HG02943 (cell line): Measurements from ENCODE around the gene ICAM5.

ENCODE experiments used
- ATAC-seq: cut with Tn5 transposase; IDR thresholded peaks from one replicate; pipeline ENCODE4 v1.9.1; 2021; ENCODE audit warnings: mild to moderate bottlenecking, low read depth, moderate library complexity; ENCODE audit not compliant: unreplicated experiment

Gene ICAM5

DNA sequence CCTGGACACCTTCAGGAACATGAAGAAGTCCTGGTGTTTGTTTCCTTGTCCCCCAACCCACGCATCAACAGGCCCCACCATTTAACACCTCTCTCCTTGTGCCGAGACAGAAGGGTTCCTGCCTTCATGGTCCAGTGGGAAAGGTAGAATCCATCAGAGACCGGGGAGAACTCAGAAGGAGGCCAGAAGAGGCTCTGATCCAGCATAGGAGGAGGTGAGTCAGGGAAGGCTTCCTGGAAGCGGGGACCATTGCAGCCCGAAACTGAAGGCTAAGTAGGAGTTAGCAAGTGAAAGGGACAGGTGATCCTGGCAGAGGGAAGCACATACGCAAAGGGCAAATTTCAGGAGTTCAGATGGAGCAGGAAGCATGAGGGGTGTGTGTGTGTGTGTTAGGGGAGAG lies 49.2 kb downstream of the ICAM5 start:
- ATAC-seq = no peak

GRCh38 chr19:10339380-10339960 lies 49.7 kb downstream of the ICAM5 start, which contains the start of gene ICAM3:
ICAM3 (minus strand) TSS chr19:10339624; CDS start chr19:10339614, 10 bp downstream.
- no peak for ATAC-seq

DNA sequence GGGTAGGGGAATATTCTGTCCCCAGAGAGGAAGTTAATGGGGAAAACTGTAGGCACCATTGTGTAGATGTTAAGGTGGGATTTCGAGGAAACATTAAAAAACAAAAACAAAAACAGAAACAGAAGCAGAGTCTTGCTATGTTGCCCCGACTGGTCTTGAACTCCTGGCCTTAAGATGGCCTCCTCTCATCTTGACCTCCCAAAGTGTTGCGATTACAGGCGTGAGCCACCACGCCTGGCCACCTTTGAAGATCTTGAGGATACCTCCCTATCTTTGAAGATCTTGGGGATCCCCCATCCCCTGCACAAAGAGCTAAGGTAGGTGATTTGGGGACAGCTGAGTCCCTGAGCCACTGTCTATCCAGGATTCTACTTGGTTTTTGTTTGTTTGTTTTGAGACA lies 50.2 kb downstream of the ICAM5 start:
- ATAC-seq = no peak

DNA sequence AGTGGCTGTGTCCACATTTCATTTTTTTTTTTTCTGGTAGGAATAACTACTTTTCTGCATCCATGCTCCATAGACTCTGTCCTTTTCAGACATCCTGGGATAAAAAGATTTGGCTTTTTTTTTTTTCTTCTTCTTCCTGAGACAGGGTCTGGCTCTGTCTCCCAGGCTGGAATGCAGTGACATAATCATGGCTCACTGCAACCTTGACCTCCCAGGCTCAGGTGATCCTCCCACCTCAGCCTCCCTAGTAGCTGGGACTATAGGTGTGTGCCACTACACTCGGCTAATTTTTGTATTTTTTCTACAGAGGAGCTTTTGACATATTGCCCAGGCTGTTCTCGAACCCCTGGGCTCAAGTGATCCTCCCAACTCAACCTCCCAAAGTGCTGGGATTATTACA lies 53.7 kb downstream of the ICAM5 start:
- ATAC-seq = no peak

DNA sequence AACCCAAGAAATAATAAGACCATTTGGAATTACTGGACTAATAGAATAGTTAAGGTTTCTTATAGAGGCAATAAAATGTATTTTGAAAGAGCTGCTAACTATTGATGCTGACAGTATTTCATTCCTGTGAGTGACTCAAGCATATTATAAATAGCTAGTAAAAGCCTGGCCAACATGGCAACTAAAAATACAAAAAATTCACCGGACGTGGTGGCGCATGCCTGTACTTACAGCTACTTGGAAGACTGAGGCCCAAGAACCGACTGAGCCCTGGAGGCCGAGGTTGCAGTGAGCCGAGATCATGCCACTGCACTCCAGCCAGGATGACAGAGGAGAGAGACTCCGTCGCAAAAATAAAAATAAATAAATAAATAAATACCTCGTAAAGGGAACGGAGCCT lies 55.0 kb downstream of the ICAM5 start:
- no peak for ATAC-seq
